NCI-H2029 (cell line): Measurements from ENCODE around the gene PHF10.

Source experiments
- DNase-seq: peaks from one replicate; lab custom pipeline; 2025; lab: John Stamatoyannopoulos, UW

PHF10 gene

GRCh38 chr6:169677096-169677495, 47.2 kb downstream of the PHF10 start:
- no peak for DNase-seq

GRCh38 chr6:169675011-169675410, 49.3 kb downstream of the PHF10 start:
- no peak for DNase-seq

- DNase-seq = no peak
Measured at GRCh38 chr6:169671563-169671962, 52.7 kb downstream of the PHF10 start.

GRCh38 chr6:169669889-169670288, 54.4 kb downstream of the PHF10 start:
- DNase-seq = no peak

GRCh38 chr6:169669147-169669546, 55.2 kb downstream of the PHF10 start:
- DNase-seq = no peak

GRCh38 chr6:169668203-169668847, 56.0 kb downstream of the PHF10 start:
- no peak for DNase-seq

- no peak for DNase-seq
Measured at GRCh38 chr6:169667716-169668115, 56.6 kb downstream of the PHF10 start.

- no peak for DNase-seq
Measured at GRCh38 chr6:169666441-169666840, 57.9 kb downstream of the PHF10 start.

- DNase-seq = no peak
Measured at GRCh38 chr6:169665289-169665688, 59.0 kb downstream of the PHF10 start.

- no peak for DNase-seq
Measured at GRCh38 chr6:169664227-169664626, 60.1 kb downstream of the PHF10 start.

GRCh38 chr6:169663468-169663867, 60.8 kb downstream of the PHF10 start:
- peak; percentile 64 for DNase-seq

GRCh38 chr6:169661391-169661756, 62.9 kb downstream of the PHF10 start:
- no peak for DNase-seq

GRCh38 chr6:169660751-169661390, 63.4 kb downstream of the PHF10 start:
- DNase-seq = no peak

- no peak for DNase-seq
Measured at GRCh38 chr6:169659820-169660610, 64.3 kb downstream of the PHF10 start.

- no peak for DNase-seq
Measured at GRCh38 chr6:169657284-169657610, 67.1 kb downstream of the PHF10 start.

GRCh38 chr6:169656546-169657283, 67.6 kb downstream of the PHF10 start:
- DNase-seq = no peak

- no peak for DNase-seq
Measured at GRCh38 chr6:169654598-169655391, 69.5 kb downstream of the PHF10 start.
